SU-DHL-6 (cell line): Measurements from ENCODE around the gene GCNA.

Experiments used
- H2AFZ ChIP-seq: fragments of 200-600 bp; sonication (generic); 2 replicates; pipeline ENCODE4 v1.6.1; 2014; ENCODE audit warnings: low read depth, mild to moderate bottlenecking, moderate library complexity, mixed read lengths, antibody characterized with exemption, low read length; ENCODE audit not compliant: severe bottlenecking
- H3F3A ChIP-seq: fragments of 200-600 bp; shearing (Covaris generic); 2 replicates; pipeline ENCODE4 v1.6.0; 2016; ENCODE audit warnings: antibody characterized with exemption, mild to moderate bottlenecking; ENCODE audit not compliant: insufficient read depth
- H3K27ac ChIP-seq: fragments of 200-600 bp; sonication (generic); 2 replicates; pipeline ENCODE4 v1.5.1; 2016; ENCODE audit warnings: low read depth, mild to moderate bottlenecking, low read length, moderate library complexity, mixed read lengths
- H3K27me3 ChIP-seq: fragments of 200-600 bp; sonication (generic), shearing (Covaris generic); 2 replicates; pipeline ENCODE4 v1.6.0; 2014; ENCODE audit warnings: mild to moderate bottlenecking, low read length
- H3K36me3 ChIP-seq: fragments of 200-600 bp; sonication (generic); 2 replicates; pipeline ENCODE4 v1.6.1; 2014; ENCODE audit warnings: mild to moderate bottlenecking, low read length, mixed read lengths
- H3K4me2 ChIP-seq: fragments of 300-600, 200-600 bp; shearing (Covaris generic), sonication (generic); 2 replicates; pipeline ENCODE4 v1.6.0; 2014; ENCODE audit warnings: low read length, low read depth, mild to moderate bottlenecking; ENCODE audit not compliant: poor library complexity, severe bottlenecking
- H3K4me3 ChIP-seq: fragments of 200-600 bp; sonication (generic); 2 replicates; pipeline ENCODE4 v1.5.1; 2014; ENCODE audit warnings: antibody characterized with exemption, low read length, mild to moderate bottlenecking, mixed read lengths; ENCODE audit not compliant: insufficient read depth, poor library complexity, severe bottlenecking
- H3K79me2 ChIP-seq: fragments of 200-600 bp; sonication (generic); 2 replicates; pipeline ENCODE4 v1.6.1; 2014; ENCODE audit warnings: mild to moderate bottlenecking, low read length, moderate library complexity; ENCODE audit not compliant: insufficient read depth
- H3K9ac ChIP-seq: fragments of 200-600 bp; sonication (generic); 2 replicates; pipeline ENCODE4 v1.7.0; 2014; ENCODE audit warnings: mild to moderate bottlenecking, low read length
- H3K9me2 ChIP-seq: fragments of 200-600 bp; sonication (generic); replicated peaks from 2 replicates; pipeline ENCODE4 v1.6.1; 2014; ENCODE audit warnings: low read length; ENCODE audit not compliant: insufficient read depth
- H3K9me3 ChIP-seq: fragments of 200-600 bp; sonication (generic); 2 replicates; pipeline ENCODE4 v1.6.1; 2014; ENCODE audit warnings: low read length, mixed read lengths; ENCODE audit not compliant: insufficient read depth
- H4K20me1 ChIP-seq: fragments of 200-600 bp; sonication (generic); 2 replicates; pipeline ENCODE4 v1.6.1; 2014; ENCODE audit warnings: low read depth, mild to moderate bottlenecking, antibody characterized with exemption, low read length, moderate library complexity, mixed read lengths
- EZH2phosphoT487 ChIP-seq: fragments of 200-600 bp; sonication (generic), shearing (Covaris generic); conservative IDR thresholded peaks from 2 replicates; pipeline ENCODE4 v1.6.1; 2018; ENCODE audit warnings: mild to moderate bottlenecking, antibody characterized with exemption, low read length, moderate library complexity, mixed read lengths
- TF ChIP-seq, protein P1 (sequence below): fragments of 200-600 bp; sonication (generic); IDR thresholded peaks from one replicate; pipeline ENCODE4 v1.5.1; 2017; ENCODE audit warnings: antibody characterized with exemption, mild to moderate bottlenecking, low read length, moderate library complexity; ENCODE audit not compliant: insufficient read depth, poor library complexity, severe bottlenecking

GCNA gene

DNA sequence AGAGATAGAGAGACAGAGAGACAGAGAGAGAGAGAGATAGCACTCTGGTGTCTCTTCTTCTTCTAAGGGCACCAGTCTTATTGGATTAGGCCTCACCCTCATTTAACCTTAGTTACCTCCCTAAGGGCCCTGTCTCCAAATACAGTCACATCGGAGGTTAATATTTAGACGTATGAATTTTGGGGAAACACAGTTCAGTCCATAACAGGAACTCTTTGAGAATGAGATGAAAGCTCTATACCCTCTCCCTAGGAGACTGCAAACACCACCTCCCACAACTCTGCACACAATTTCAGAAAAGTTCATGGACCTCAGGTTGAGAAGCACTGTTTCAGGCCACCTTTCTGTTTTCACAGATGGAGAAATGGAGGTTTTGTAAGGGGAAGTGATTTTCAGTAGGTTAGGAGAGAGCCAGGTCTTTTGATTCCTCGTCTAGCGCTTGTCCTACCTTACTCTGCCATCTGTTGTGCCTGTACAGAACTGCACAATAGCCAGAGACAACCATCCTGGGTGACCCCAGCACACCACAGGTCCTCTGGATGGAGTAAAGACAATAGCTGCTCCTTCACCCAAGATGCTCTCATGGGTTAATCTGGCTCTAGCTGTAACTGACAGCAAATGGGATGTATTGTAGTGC lies 72.2 kb downstream of the GCNA start:
- Histone ChIP-seq H2AFZ (no peak overlapping the region), H3K79me2 (no peaks in the 10 kb centered on the region), H3K9me2 (no peaks in the 10 kb centered on the region), H3K27ac (no peak overlapping the region), H3F3A (no peaks in the 10 kb centered on the region), H3K4me3 (no peak overlapping the region), H3K27me3 (no peaks in the 10 kb centered on the region), H3K4me2 (no peak overlapping the region), H3K9ac (no peak overlapping the region), H3K9me3 (no peaks in the 10 kb centered on the region), H4K20me1 (no peaks in the 10 kb centered on the region), H3K36me3 (no peaks in the 10 kb centered on the region)
- TF ChIP-seq, protein P1, sequence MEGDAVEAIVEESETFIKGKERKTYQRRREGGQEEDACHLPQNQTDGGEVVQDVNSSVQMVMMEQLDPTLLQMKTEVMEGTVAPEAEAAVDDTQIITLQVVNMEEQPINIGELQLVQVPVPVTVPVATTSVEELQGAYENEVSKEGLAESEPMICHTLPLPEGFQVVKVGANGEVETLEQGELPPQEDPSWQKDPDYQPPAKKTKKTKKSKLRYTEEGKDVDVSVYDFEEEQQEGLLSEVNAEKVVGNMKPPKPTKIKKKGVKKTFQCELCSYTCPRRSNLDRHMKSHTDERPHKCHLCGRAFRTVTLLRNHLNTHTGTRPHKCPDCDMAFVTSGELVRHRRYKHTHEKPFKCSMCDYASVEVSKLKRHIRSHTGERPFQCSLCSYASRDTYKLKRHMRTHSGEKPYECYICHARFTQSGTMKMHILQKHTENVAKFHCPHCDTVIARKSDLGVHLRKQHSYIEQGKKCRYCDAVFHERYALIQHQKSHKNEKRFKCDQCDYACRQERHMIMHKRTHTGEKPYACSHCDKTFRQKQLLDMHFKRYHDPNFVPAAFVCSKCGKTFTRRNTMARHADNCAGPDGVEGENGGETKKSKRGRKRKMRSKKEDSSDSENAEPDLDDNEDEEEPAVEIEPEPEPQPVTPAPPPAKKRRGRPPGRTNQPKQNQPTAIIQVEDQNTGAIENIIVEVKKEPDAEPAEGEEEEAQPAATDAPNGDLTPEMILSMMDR = no peak
- no peak for TF ChIP-seq EZH2phosphoT487

DNA sequence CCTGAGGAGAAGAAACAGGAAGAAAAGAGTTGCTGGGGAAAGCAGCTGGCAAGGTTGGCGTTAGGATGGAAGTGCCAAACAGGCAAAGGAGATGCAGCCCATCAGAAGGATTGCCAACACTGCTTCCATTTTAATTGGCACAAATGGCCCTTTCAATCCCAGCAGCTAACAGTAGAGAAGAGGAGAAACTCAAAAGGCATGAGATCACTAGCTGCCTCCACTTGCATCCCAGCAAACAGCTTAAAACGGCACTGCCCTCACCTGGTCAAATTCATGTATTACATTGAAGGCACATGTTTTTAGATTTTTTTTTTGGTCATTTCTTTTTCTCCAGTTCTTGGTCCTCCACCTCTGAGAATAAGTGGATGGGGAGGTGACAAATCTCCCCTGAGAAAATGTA lies 74.2 kb downstream of the GCNA start:
- H3K79me2 ChIP-seq = no peaks in the 10 kb centered on the region
- no peak overlapping the region for H3K4me2 ChIP-seq
- H3F3A ChIP-seq = no peaks in the 10 kb centered on the region
- H3K9ac ChIP-seq = no peak overlapping the region
- no peak overlapping the region for H3K4me3 ChIP-seq
- H3K9me3 ChIP-seq = no peaks in the 10 kb centered on the region
- no peaks in the 10 kb centered on the region for H3K9me2 ChIP-seq
- no peaks in the 10 kb centered on the region for H3K27me3 ChIP-seq
- H3K36me3 ChIP-seq = no peaks in the 10 kb centered on the region
- H3K27ac ChIP-seq = no peak overlapping the region
- H4K20me1 ChIP-seq = no peaks in the 10 kb centered on the region
- H2AFZ ChIP-seq = no peak overlapping the region
- TF ChIP-seq, protein P1 = peak; percentile 34
- TF ChIP-seq EZH2phosphoT487 = no peak

DNA sequence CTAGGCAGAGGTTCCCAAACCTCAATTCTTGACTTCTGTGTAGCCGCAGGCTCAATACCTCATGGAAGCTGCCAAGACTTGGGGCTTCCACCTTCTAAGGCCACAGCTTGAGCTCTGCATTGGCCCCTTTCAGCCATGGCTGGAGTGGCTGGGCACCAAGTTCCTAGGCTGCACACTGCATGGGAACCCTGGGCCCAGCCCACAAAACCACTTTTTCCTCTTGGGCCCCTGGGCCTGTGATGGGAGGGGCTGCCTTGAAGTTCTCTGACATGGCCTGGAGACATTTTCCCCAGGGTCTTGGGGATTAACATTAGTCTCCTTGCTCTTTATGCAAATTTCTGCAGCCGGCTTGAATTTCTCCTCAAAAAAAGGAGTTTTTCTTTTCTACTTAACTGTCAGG lies 75.1 kb downstream of the GCNA start:
- no peak overlapping the region for H3K9ac ChIP-seq
- no peak overlapping the region for H3K4me3 ChIP-seq
- no peak overlapping the region for H3K27ac ChIP-seq
- TF ChIP-seq, protein P1 = no peak
- no peak for TF ChIP-seq EZH2phosphoT487
- no peaks in the 10 kb centered on the region for H3K27me3 ChIP-seq
- H3K9me2 ChIP-seq = no peaks in the 10 kb centered on the region
- no peak overlapping the region for H2AFZ ChIP-seq
- no peaks in the 10 kb centered on the region for H3F3A ChIP-seq
- H3K36me3 ChIP-seq = no peaks in the 10 kb centered on the region
- no peak overlapping the region for H3K4me2 ChIP-seq
- no peaks in the 10 kb centered on the region for H3K79me2 ChIP-seq
- no peaks in the 10 kb centered on the region for H4K20me1 ChIP-seq
- H3K9me3 ChIP-seq = no peaks in the 10 kb centered on the region
